SU-DHL-6 (cell line): ENCODE data around the gene SPA17.

Source experiments
- EZH2phosphoT487 ChIP-seq: fragments of 200-600 bp; sonication (generic), shearing (Covaris generic); conservative IDR thresholded peaks from 2 replicates; pipeline ENCODE4 v1.6.1; 2018; ENCODE audit warnings: mild to moderate bottlenecking, antibody characterized with exemption, low read length, moderate library complexity, mixed read lengths
- TF ChIP-seq, protein P1 (sequence below): fragments of 200-600 bp; sonication (generic); IDR thresholded peaks from one replicate; pipeline ENCODE4 v1.5.1; 2017; ENCODE audit warnings: antibody characterized with exemption, mild to moderate bottlenecking, low read length, moderate library complexity; ENCODE audit not compliant: insufficient read depth, poor library complexity, severe bottlenecking

DNA sequence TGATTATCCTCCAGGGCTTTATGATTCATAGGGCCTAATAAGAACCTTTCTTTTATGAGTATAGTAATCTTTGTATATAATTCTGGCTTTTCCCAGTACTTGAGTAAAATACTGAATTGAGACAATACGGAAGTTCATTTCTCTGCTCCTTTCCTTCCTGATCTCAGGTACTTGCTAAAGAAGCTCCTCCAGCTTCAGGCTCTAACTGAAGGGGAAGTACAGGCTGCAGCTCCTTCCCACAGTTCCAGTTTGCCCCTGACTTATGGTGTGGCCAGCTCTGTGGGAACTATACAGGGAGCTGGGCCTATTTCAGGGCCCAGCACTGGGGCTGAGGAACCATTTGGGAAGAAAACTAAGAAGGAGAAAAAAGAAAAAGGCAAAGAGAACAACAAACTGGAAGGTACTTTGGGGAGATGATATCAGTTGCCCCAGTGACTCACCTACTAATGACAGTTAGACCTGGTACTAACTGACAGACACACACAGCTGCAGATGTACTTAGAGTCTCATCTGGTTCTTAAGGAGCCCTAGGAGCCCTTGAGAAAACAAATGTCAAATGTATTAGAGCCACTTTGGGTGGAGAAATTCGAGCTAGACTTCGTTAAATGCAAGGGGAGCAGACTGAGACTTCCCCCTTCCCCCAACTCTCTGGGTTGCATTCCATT lies 48.1 kb upstream of the SPA17 start:
- TF ChIP-seq, protein P1, sequence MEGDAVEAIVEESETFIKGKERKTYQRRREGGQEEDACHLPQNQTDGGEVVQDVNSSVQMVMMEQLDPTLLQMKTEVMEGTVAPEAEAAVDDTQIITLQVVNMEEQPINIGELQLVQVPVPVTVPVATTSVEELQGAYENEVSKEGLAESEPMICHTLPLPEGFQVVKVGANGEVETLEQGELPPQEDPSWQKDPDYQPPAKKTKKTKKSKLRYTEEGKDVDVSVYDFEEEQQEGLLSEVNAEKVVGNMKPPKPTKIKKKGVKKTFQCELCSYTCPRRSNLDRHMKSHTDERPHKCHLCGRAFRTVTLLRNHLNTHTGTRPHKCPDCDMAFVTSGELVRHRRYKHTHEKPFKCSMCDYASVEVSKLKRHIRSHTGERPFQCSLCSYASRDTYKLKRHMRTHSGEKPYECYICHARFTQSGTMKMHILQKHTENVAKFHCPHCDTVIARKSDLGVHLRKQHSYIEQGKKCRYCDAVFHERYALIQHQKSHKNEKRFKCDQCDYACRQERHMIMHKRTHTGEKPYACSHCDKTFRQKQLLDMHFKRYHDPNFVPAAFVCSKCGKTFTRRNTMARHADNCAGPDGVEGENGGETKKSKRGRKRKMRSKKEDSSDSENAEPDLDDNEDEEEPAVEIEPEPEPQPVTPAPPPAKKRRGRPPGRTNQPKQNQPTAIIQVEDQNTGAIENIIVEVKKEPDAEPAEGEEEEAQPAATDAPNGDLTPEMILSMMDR, result no peak
- TF ChIP-seq EZH2phosphoT487, result no peak
